GM19452 (cell line): ENCODE data around the gene PIK3C2G.
"Not testable (repeated sequence)": the region's sequence is repeated elsewhere in the genome, so short reads cannot be mapped to it uniquely, and the experiment has no call there.

ENCODE experiments used
- ATAC-seq: cut with Tn5 transposase; IDR thresholded peaks from one replicate; pipeline ENCODE4 v1.9.1; 2021; ENCODE audit not compliant: unreplicated experiment

The PIK3C2G gene

DNA sequence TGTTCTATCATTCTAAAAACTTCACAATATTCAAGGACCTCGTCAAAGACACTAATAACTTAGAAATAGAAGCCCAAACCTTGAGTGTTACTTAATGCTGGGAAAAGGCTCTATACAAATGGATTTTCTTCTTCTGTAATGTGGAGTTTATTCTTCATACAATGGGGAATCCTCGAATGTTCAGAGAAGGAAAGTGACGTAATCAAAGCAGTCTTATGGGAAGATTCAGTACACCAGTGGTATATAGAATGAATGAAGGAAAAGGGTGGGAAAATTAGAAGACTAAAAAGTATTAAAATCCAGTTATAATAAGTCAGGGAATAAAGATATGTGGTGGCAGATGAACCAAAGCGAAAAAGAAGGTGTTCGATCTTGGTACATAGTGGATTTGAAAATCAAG, 370.0 kb downstream of the PIK3C2G start:
- no peak for ATAC-seq

DNA sequence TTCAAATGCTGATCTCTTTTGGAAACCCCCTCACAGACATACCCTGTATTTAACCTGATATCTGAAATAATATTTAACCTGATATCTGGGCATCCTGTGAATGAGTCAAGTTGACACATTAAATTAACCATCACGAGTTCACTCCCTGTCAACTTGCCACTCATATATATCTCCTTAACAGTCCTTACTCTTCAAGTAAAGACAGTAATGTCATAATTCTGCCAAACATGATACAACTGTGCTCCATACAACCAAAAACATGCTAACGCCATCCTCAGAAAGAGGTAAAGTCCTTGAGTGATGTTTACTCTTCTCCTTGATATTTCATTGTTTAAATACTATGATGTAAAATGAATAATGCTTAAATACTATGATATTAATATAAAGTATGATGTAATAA, 371.5 kb downstream of the PIK3C2G start:
- ATAC-seq = no peak

GRCh38 chr12:18634382-18634781, 373.1 kb downstream of the PIK3C2G start:
- no peak for ATAC-seq

DNA sequence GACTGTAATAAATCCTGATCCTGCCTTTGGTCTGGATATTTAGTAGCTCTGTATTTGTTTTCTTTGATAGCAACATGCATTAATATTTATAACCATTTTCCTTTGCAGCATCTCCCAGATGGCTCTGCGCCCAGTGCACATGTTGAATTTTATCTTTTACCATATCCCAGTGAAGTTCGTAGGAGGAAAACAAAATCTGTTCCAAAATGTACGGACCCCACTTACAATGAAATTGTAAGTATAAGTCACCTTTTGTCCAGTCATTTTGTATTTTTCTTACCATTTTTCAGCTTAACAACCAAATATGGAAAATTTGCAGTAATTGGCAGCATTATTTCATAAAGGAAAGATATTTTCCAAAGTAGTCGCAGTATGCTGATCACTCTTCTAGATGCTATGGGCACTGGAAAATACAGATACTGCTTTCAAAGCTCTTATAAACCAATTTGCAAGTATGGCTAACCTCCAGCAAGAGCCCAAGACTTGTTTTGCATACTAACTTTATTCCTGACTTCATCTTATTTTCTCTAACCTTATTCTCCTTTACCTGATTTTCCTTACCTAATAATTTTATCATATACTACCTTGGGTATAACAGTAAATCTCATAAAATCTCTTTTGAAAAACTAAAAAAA, 379.1 kb downstream of the PIK3C2G start:
- ATAC-seq = no peak

DNA sequence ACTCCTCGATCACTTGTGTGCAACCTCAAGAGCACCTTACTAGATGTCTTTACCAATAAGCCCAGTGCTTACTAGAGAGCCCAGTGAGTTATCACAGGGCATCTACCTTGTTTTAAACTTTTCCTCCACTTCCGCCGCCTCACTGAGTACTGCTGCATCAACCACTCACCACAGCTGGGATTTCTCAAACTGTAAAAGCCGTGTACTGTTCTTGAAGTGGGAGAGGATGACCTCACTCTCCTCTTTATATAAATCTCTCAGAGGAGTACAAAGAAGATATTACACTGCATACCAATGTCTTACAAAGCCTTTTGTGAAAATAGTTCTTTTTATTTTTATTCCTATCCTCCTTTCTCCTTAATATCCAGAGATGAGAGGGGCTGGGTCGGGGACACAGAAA, 382.4 kb downstream of the PIK3C2G start:
- ATAC-seq = no peak

DNA sequence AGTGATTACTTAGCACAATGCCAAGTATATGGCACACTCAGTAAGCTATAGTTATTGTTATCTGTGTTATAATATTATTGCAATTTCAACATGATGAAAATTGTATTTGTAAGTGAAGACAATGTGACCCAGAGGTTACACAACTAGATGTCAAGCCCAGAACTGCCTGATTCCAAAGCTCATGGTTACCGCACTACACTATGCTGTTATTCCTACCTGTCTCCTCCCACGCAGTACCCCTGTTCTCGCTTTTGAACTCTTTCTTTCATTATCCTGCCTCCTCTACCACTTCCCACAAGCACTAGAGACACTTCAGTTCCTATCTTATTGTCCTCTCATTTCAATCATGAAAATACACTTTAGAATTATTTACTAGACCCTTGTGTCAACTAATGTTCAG, 383.2 kb downstream of the PIK3C2G start:
- ATAC-seq = no peak

GRCh38 chr12:18646286-18646890, 385.1 kb downstream of the PIK3C2G start:
- ATAC-seq = no peak

- ATAC-seq = no peak
Measured at GRCh38 chr12:18651525-18651924, 390.2 kb downstream of the PIK3C2G start.

DNA sequence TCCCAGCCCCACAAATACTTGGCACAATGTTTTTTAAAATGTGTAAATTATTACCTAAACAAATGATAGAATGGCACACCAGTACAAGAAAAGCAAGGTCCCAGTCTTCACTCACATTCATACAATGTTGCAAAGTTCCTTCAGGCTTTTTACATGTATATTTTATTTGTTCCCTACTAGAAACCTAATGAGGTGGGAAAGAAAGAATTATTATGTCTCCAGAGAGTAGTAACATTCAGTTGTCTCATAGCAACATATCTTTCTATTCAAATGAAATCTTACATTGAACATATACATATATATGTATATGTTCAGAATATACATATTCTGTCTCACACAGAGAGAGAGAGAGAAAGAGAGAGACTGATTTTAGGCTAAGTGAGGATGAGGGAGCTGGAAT, 391.3 kb downstream of the PIK3C2G start:
- no peak for ATAC-seq

- no peak for ATAC-seq
Measured at GRCh38 chr12:18653465-18653864, 392.1 kb downstream of the PIK3C2G start.

DNA sequence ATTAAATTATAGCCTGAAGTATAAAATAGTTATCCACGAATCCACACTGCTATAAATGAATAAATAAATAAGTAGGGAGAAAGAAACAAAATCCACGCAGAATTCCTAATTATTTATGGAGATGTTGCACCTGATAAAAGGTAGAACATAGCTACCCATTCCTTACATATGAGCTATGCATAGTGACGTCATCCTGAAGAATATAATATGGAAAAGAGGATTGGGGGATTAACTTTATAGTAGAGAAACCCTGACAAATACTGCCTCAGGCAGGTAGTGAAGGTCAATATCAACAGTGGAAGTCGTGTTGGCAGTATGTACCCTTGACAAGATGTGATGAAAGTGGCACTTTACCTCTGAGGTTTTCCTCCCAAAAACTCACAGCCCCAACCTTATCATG, 394.0 kb downstream of the PIK3C2G start:
- ATAC-seq = no peak

- no peak for ATAC-seq
Measured at GRCh38 chr12:18658179-18658578, 396.9 kb downstream of the PIK3C2G start.

DNA sequence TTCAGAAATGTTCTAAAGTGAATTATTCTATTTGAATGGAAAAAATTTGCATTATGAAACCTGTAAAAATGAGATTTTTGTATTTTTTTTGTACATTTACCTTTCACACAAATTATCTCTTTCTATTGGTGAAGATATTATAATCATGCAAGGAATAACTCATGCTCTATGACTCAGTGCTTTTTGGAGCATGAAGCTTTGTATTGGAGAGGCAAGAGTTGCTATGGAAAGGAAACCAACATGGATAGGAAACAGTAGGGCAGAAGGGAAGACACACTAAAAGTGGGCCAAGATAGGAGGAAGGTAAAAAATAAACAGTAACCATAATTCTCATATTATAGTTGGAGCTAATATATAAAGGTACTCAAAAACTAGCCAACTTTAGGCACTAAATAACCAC, 397.5 kb downstream of the PIK3C2G start:
- ATAC-seq = no peak

GRCh38 chr12:18676141-18676540, 414.8 kb downstream of the PIK3C2G start:
- no peak for ATAC-seq

GRCh38 chr12:18676996-18677588, 415.8 kb downstream of the PIK3C2G start:
- ATAC-seq = no peak

DNA sequence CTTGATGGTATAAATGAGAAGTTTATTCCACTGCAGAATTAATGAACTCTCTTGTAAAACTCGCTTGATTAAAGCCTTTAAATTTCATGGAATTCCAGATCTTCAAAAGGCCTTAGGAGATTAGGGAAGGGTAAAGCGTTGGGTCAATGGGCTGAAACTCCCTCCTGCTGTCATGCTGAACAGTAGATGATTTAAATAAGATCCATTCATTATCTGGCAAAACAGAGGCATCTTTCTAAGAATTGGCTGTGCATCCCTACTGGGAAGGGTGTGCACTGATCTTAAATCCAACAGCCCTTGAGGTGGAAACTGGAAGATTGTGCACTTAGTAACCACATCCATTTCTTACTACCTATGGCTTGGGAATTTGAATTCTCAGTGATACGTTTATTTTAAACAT, 420.5 kb downstream of the PIK3C2G start:
- ATAC-seq = no peak

DNA sequence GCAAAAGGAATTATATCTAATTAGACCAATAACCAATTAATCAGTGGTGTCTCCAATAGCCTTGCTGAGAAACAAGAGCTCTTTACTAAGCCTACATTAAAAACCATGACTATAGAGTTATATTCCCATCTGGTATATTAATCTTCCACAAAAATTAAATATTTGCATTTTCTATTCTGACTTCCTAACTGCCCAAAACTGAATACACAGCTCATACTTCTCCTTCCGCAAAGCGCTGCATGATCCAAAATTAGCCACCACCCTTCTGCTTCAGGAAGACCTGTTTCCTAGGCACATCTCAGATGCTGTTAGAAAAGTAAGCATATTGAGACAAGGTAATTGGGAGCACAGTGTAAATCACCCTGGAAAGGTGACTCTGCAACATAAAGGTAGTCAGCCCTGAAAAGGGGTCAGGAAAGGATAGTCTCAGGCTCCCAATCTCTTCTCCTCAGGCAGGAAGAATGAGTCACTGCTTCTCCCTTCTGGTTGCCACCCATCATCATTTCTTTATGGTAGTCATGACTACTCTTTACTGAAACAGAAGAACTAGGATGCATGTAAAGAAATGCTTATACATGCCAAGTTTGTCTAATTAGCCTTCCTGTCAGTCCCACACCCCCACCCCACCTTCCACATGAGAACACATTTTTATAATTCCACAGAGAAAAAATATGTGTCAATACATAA, 422.2 kb downstream of the PIK3C2G start:
- no peak for ATAC-seq

GRCh38 chr12:18684430-18684829, 423.1 kb downstream of the PIK3C2G start:
- ATAC-seq = no peak

DNA sequence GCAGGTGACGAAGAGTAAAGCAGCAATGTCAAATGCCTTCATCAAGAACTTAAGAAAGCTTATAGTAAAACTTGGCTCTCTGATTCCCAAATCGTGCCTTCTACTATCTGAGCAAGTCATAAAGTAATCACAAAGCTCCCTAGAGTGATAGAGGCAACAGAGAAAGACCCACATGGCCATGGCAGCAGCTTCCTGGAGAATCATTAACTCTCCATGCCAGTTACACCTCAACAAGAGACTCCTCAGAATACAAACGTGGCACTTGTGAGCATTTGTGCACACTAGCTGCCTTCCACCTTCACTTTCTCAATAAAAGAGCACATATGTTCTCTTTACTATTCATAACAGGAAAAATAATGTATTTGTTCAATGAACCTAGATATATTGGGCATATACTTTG, 428.5 kb downstream of the PIK3C2G start:
- no peak for ATAC-seq

- ATAC-seq = no peak
Measured at GRCh38 chr12:18690653-18691052, 429.3 kb downstream of the PIK3C2G start.

- not testable (repeated sequence) for ATAC-seq
Measured at GRCh38 chr12:18693986-18694385, 432.7 kb downstream of the PIK3C2G start.

DNA sequence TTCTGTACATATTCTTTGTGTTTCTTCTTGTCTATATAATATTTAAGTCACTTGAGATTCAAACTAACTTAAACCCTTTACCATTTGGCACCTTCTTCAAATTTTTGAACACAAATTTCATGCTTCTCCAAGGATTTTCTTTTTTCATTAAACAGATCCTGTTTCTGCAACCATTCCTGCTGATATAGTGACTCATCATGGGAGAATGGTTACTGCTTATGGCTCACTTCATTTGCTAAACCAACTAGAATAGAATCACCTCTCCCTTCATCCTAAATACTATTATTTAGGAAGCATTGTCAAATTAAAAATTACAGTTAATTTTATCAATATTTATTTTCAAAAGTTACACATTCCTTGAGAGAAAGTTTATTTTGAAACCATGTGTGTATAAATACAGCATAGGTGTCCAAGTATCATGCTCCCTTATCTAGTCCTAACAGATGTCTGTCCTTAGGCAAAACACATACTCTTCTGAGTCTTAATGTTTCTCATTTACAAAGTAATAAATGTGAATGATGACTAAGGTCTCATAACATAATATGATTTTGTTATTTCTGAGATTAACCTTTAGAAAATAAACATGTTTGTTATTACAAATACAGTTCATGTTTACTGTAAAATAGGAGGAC, 435.8 kb downstream of the PIK3C2G start:
- no peak for ATAC-seq
